GM12872 (cell line): ENCODE results near the gene ACKR4.

Experiments
- CTCF ChIP-seq: IDR thresholded peaks from 3 replicates; pipeline ENCODE4 v1.5.1; 2011; ENCODE audit warnings: low read depth, mild to moderate bottlenecking, low read length, moderate library complexity; ENCODE audit not compliant: insufficient read depth

The ACKR4 gene

DNA sequence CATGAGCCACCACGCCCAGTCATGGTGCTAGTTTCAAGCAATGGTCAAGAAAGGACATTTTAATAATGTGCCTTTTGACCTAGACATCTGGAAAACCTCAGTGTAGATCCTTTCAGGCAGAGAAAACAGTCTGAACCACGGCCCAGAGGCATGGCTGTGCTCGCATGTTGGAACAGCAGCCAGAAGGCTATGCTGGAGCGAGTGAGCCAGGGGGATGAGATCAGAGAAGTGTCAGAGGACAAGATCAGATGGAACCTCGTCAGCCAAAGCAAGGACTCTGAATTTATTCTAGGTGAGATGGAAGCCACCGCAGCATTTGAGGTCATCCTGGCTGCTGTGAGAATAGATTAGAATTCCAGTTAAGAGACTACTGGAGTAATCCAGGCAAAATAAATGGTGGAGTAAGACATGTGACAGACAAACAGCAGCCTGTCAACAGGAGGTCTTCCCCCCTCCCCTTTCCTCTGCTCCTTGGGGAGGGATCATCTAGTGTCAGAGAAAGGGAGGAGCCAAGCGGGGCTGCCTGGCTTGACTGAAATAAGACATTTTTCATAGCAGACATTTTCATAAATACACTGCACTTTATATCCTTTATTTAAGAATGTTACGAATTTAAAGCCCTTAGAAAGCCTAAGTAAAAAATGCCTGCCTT, 40.4 kb upstream of the ACKR4 start:
- TF ChIP-seq CTCF = no peak

DNA sequence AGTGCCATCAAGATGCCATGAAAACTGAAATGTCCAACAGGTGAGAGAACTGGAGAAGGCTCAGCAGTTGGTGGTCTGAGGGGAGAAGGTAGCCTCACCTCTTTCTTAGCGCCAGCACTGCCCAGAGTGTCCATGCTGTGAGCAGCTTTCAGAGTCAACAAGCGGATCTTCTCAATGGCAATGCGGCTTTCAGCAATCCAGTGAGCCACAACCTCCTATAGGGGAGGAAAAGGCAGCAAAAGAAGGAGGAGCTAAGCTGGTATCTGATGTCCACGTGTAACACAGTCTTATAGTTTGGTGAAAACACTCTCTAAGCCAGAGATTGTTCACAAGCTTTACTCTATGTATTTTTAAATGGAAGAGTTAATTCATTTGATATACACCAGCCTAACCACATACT, 36.1 kb upstream of the ACKR4 start:
- TF ChIP-seq CTCF = no peak

- TF ChIP-seq CTCF = no peak
These were observed 33.5 kb upstream of the ACKR4 start for GRCh38 chr3:132563420-132564069.

- TF ChIP-seq CTCF = no peak
These were observed 33.0 kb upstream of the ACKR4 start for GRCh38 chr3:132564070-132564465.

DNA sequence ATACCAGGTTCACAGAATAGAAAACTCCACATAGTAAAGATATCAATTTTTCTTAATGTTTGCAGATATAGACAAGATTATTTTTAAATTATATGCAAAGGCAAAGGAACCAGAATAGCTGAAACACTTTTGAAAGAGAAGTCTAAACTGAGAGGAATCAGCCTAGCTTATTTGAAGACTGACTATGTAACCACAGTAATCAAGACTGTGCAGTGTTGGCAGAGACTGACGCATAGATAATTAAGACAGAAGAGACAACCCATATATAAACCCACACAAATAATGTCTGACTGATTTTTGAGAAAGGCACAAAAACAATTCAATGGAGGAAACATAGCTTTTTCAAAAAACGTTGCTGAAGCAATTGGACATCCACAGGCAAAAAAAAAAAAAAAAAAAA, 28.6 kb upstream of the ACKR4 start:
- TF ChIP-seq CTCF = no peak

- TF ChIP-seq CTCF = no peak
These were observed 27.9 kb upstream of the ACKR4 start for GRCh38 chr3:132569153-132569552.

- TF ChIP-seq CTCF = no peak
These were observed 27.5 kb upstream of the ACKR4 start for GRCh38 chr3:132569580-132569979.

- TF ChIP-seq CTCF = no peak
These were observed 27.1 kb upstream of the ACKR4 start for GRCh38 chr3:132570016-132570415.
